Smooth muscle cell (in vitro differentiated cells): ENCODE results near the gene FXR2. TPM values are rescaled to one million over a fixed set of nuclear protein-coding genes. Genes with fewer than 3 reads are reported as not detected.

ENCODE experiments used
- DNase-seq: peaks from one replicate; lab custom pipeline; 2025; ENCODE audit not compliant: unreplicated experiment; lab: John Stamatoyannopoulos, UW
- H2AFZ ChIP-seq: fragments of 200-600 bp; sonication (generic); 2 replicates; pipeline ENCODE4 v1.6.0; 2016; ENCODE audit warnings: antibody characterized with exemption, low read depth, mild to moderate bottlenecking
- H3F3A ChIP-seq: fragments of 200-600 bp; sonication (generic); 2 replicates; pipeline ENCODE4 v1.6.0; 2017; ENCODE audit warnings: antibody characterized with exemption, low read depth
- H3K27ac ChIP-seq: fragments of 200-600 bp; sonication (generic); 2 replicates; pipeline ENCODE4 v1.5.1; 2016; ENCODE audit warnings: low read depth, mild to moderate bottlenecking
- H3K27me3 ChIP-seq: fragments of 200-600 bp; sonication (generic); 2 replicates; pipeline ENCODE4 v1.6.1; 2016; ENCODE audit warnings: low read depth, mild to moderate bottlenecking
- H3K36me3 ChIP-seq: fragments of 200-600 bp; sonication (generic); 2 replicates; pipeline ENCODE4 v1.5.1; 2016; ENCODE audit warnings: low read depth
- H3K4me1 ChIP-seq: fragments of 200-600 bp; sonication (generic); 2 replicates; pipeline ENCODE4 v1.5.1; 2016; ENCODE audit warnings: low read depth
- H3K4me2 ChIP-seq: fragments of 200-600 bp; sonication (generic); 2 replicates; pipeline ENCODE4 v1.6.0; 2016; ENCODE audit warnings: mild to moderate bottlenecking
- H3K4me3 ChIP-seq: fragments of 200-600 bp; sonication (generic); 2 replicates; pipeline ENCODE4 v1.5.1; 2016; ENCODE audit warnings: mild to moderate bottlenecking
- H3K79me2 ChIP-seq: fragments of 200-600 bp; sonication (generic); 2 replicates; pipeline ENCODE4 v1.6.0; 2016; ENCODE audit warnings: low read depth, mild to moderate bottlenecking
- H3K9ac ChIP-seq: fragments of 200-600 bp; sonication (generic); 2 replicates; pipeline ENCODE4 v1.6.0; 2016; ENCODE audit warnings: low read depth
- H3K9me3 ChIP-seq: fragments of 200-600 bp; sonication (generic); replicated peaks from 2 replicates; pipeline ENCODE4 v1.5.1; 2016; ENCODE audit warnings: low read depth
- H4K20me1 ChIP-seq: fragments of 200-600 bp; sonication (generic); 2 replicates; pipeline ENCODE4 v1.6.0; 2016; ENCODE audit warnings: low read depth
- WGBS: methylation state at CpG from one replicate; pipeline ENCODE4 v1.1.7; 2016; ENCODE audit warnings: low lambda C conversion rate; 5-methylcytosine and 5-hydroxymethylcytosine counted together
- polyA plus RNA-seq: library from polyadenylated mRNA; unstranded; fragments of >200 nt; fragmentation: Nextera tagmentation; extraction: Ambion mirVana; gene quantifications from 2 replicates; pipeline ENCODE4 v1.2.1, GENCODE V29; 2016
- total RNA-seq: library from RNA; depleted of rRNA; stranded (reverse); fragments of >200 nt; gene quantifications from 2 replicates; pipeline ENCODE4 v1.2.3, GENCODE V29; 2014
- TF ChIP-seq, protein P1 (sequence below): fragments of 200-600 bp; sonication (generic); IDR thresholded peaks from 2 replicates; pipeline ENCODE4 v1.5.1; 2017; ENCODE audit warnings: borderline replicate concordance, mild to moderate bottlenecking, antibody characterized with exemption; ENCODE audit not compliant: insufficient read depth, poor library complexity, severe bottlenecking

FXR2 gene
- total and polyA plus RNA-seq, 2 experiments from 2014 or later = 22.8 to 50.6 TPM

DNA sequence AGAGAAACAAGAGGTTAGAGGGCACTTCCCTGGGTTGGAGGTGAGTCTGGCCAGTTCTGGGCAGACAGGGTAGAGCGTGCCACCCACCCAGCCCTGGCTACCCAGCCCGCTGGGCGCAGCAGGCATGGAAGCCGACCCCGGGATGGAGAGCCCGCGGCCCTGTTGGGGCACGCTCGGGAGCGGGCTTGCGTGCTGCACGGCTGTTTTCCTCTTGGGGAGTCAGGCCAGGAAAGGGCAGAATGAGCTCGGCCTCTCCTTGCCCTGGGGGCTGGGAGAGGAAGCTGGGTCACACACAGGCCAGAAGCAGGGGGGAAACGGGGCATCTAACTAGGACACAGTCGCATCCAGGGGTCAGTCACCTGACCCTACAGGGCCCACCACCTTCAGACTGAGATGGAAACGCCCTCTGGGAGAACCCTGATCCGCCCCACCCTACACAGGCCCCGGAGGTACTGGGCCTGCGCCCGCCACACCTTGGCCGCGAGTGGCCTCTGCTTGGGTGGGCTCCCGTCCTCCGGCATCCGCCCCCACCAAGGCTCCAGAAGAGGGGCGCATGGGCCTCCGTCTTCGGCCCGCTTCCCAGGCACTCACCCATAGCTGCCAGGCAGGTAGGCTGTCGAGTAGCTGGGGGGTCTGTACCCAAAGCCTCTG, 26.0 kb downstream of the FXR2 start:
- H3K4me2 ChIP-seq = peak overlapping the region; percentile 77
- H3F3A ChIP-seq = peaks cover 5% of the 10 kb centered on the region
- no peak for DNase-seq
- H3K36me3 ChIP-seq = no peaks in the 10 kb centered on the region
- H3K27me3 ChIP-seq = no peaks in the 10 kb centered on the region
- 66% methylated on average over 28 of the region's 30 CpGs for WGBS
- no peak overlapping the region for H2AFZ ChIP-seq
- H3K79me2 ChIP-seq = peaks cover 17% of the 10 kb centered on the region
- H3K27ac ChIP-seq = peak overlapping the region; percentile 96
- TF ChIP-seq, protein P1, sequence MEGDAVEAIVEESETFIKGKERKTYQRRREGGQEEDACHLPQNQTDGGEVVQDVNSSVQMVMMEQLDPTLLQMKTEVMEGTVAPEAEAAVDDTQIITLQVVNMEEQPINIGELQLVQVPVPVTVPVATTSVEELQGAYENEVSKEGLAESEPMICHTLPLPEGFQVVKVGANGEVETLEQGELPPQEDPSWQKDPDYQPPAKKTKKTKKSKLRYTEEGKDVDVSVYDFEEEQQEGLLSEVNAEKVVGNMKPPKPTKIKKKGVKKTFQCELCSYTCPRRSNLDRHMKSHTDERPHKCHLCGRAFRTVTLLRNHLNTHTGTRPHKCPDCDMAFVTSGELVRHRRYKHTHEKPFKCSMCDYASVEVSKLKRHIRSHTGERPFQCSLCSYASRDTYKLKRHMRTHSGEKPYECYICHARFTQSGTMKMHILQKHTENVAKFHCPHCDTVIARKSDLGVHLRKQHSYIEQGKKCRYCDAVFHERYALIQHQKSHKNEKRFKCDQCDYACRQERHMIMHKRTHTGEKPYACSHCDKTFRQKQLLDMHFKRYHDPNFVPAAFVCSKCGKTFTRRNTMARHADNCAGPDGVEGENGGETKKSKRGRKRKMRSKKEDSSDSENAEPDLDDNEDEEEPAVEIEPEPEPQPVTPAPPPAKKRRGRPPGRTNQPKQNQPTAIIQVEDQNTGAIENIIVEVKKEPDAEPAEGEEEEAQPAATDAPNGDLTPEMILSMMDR = no peak
- H3K4me1 ChIP-seq = peaks cover 35% of the 10 kb centered on the region
- peak overlapping the region; percentile 54 for H3K9ac ChIP-seq
- peak overlapping the region; percentile 38 for H3K4me3 ChIP-seq
- peaks cover 9% of the 10 kb centered on the region for H4K20me1 ChIP-seq
- no peaks in the 10 kb centered on the region for H3K9me3 ChIP-seq

DNA sequence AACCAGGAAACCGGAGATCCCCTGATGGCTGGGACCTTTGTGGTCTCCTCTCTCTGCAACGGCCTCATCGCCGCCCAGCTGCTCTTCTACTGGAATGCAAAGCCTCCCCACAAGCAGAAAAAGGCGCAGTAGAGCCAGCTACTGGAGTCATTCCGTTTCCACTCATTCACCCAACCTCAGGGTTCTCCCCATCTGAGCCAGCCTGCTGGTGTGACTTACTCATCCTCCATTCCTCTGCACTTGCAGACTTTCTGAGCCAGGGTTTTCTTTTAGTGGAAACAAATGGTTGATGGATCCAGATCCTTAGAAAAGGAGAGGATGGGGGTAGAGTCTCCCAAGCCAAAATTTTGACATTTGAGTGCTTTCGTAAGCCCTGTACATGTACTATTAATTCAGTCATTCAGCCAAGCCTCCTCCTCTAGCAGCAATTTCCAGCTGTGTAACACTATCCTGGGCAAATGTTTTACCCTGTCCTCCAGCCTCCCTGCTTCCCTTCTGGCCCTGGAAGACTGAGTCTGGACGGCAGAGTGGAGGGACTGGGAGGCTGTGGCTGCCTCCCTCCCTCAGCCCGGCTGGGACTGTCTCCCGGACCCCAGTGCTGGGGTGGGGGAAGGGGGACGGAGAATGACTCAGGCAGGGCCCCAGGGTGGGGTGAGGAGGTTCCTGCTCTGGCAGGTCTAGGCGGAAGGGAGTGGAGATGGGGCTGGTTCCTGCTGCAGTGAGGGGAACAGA, 27.1 kb downstream of the FXR2 start:
- 60% methylated on average over 11 of the region's 12 CpGs for WGBS
- H3F3A ChIP-seq = peaks cover 9% of the 10 kb centered on the region
- no peak for DNase-seq
- peak overlapping the region; percentile 96 for H3K27ac ChIP-seq
- peak overlapping the region; percentile 77 for H3K4me2 ChIP-seq
- H3K36me3 ChIP-seq = no peaks in the 10 kb centered on the region
- no peaks in the 10 kb centered on the region for H3K27me3 ChIP-seq
- TF ChIP-seq, protein P1 = no peak
- H3K4me3 ChIP-seq = no peak overlapping the region
- H3K4me1 ChIP-seq = peaks cover 43% of the 10 kb centered on the region
- H3K9me3 ChIP-seq = no peaks in the 10 kb centered on the region
- H4K20me1 ChIP-seq = peaks cover 9% of the 10 kb centered on the region
- peak overlapping the region; percentile 37 for H3K9ac ChIP-seq
- no peak overlapping the region for H2AFZ ChIP-seq
- H3K79me2 ChIP-seq = peaks cover 23% of the 10 kb centered on the region

DNA sequence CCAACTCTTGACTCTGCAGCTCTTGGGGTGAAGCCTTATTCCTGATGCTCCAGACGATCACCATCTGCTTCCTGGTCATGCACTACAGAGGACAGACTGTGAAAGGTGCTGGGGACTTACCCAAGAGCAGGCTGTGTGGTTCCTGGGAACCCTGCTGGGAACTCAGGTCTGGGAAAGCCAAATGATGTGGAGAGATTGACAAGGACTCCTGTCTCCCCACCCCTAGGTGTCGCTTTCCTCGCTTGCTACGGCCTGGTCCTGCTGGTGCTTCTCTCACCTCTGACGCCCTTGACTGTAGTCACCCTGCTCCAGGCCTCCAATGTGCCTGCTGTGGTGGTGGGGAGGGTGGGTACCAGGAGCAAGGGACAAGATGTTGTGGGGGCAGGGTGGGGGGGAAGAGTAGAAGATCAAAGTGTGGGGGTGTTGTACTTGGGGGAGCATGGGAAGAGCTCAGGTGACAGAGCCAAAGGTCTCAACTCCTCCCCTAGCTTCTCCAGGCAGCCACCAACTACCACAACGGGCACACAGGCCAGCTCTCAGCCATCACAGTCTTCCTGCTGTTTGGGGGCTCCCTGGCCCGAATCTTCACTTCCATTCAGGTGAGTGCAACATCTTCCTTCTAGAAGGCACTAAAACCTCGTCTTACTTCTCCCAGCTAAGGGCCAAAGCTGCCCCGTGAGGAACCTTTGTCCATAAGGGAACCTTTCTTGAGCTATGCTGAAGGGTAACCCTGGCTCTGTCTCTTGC, 27.9 kb downstream of the FXR2 start:
- 81% methylated on average over 9 of the region's 9 CpGs for whole genome bisulfite sequencing
- peak overlapping the region; percentile 14 for H3K4me2 ChIP-seq
- DNase-seq = no peak
- H3K36me3 ChIP-seq = no peaks in the 10 kb centered on the region
- H3K4me1 ChIP-seq = peaks cover 47% of the 10 kb centered on the region
- no peak overlapping the region for H2AFZ ChIP-seq
- no peak overlapping the region for H3K9ac ChIP-seq
- H3K9me3 ChIP-seq = no peaks in the 10 kb centered on the region
- peak overlapping the region; percentile 96 for H3K27ac ChIP-seq
- peaks cover 29% of the 10 kb centered on the region for H3K79me2 ChIP-seq
- H4K20me1 ChIP-seq = peaks cover 9% of the 10 kb centered on the region
- H3F3A ChIP-seq = peaks cover 9% of the 10 kb centered on the region
- H3K4me3 ChIP-seq = no peak overlapping the region
- H3K27me3 ChIP-seq = no peaks in the 10 kb centered on the region
- TF ChIP-seq, protein P1 = no peak
